ENCODE results near the gene TWIST1. TPM values are rescaled to one million over a fixed set of nuclear protein-coding genes. Genes with fewer than 3 reads are reported as not detected.

TWIST1 gene
- total RNA-seq, 2 donors from 2014 or later, result not detected

DNA sequence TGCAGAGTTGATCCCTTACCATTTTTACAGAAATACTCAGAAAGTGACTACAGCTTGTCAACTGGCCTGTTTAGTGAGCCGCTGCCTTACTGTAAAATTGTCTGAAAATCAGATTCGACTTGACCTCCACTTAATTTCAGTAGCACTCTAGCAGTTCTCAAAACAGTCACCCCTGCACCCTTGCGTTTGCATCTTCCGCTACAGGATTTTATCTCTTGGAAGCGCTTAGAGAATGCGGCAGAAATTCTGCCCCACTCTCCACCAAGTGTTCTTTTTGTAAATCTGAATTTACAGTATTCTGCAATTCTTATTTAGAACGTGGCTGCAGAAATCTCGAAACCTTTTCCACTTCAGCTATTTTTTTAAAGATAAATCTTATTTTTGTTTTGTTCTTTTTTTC lies 1.9 kb upstream of the TWIST1 start:
- ATAC-seq (no peak), DNase-seq (no peak)
- H3K4me3 Mint-ChIP-seq, result no peak overlapping the region
- H3K4me1 Mint-ChIP-seq, result peaks cover 4% of the 10 kb centered on the region
- H3K27ac Mint-ChIP-seq, result no peak overlapping the region
- peaks cover 2% of the 10 kb centered on the region for H3K36me3 Mint-ChIP-seq (ENCODE audit: low read depth)
- H3K27me3 Mint-ChIP-seq, result peaks cover 40% of the 10 kb centered on the region
- H3K9me3 ChIP-seq (ENCODE audit: control insufficient read depth, low read length, poor library complexity, severe bottlenecking), result no peaks in the 10 kb centered on the region

DNA sequence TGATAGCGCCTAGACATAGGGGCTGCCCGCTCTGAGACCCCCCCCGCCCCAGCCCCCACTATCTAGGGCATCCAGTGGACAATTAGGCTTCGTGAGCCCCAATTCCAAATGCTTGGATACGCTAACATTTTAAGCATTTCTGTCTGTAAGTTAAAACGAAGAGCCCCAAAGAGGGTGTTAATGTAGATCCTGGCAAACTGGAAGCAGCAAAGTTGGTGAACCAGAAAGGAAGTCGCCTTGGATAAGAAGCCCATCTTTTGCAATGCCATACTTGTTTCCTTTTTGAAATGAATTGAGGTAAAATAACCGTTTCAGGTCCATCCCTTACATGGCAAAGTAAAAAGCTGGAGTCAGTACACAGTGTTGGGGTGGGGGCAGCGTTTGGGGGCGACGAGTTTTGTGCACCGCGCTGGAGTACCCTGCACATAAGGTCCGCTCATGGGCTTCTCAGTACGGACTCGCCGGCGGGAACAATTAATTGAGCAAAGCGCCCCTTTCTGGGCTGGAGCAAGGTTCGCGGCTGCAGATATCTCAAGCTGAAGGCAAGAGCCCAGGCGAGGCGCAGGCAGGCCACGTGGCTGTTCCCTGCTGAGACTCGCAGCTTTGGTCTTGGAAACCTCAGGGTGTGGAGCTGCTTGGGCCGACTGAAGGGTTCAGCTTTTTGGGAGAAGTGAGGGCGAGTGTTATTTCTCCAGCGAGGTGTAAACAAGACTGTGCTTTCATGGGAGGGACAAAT lies 1.4 kb upstream of the TWIST1 start:
- DNase-seq (no peak), ATAC-seq (no peak)
- no peak overlapping the region for H3K27ac Mint-ChIP-seq
- H3K36me3 Mint-ChIP-seq (ENCODE audit: low read depth), result peaks cover 2% of the 10 kb centered on the region
- H3K4me1 Mint-ChIP-seq, result peaks cover 4% of the 10 kb centered on the region
- H3K4me3 Mint-ChIP-seq, result no peak overlapping the region
- H3K27me3 Mint-ChIP-seq, result peaks cover 45% of the 10 kb centered on the region
- H3K9me3 ChIP-seq (ENCODE audit: control insufficient read depth, low read length, poor library complexity, severe bottlenecking), result no peaks in the 10 kb centered on the region

DNA sequence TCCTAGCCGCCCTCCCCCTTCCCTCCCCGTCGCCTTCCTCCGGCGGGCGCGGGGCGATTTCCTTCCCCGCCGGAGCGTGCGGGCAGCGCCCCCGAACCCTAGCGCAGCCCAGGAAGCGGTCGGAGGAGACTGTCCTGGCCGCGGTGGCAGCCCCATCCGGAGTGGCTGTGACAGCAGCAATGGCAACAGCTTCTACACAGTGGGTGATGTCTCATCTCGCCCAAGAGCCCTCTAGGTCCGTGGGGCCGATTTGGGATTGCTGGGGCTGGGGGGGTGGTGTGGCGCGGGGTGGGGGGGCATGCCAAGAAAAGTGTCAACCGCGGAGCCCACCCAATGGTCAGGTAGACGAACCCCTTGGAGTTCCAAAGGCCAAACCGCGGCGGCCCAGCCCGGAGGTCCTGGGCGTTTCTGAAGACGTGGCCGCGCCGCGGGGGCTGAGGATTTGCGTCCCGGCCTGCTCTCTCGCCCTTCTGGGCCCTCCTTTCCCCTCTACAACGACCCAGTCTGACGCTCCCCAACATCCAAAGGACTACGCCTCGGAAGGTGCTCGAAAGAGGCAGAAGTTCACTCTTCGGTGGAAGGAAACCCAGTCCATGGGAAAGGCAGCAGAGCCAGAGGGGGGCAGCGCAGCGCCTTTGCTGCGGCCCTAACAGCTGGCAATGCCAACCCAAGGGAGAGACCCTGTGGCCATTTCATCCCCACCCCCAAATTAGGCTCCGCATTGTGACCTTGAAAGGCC lies 603 bp upstream of the TWIST1 start:
- Mint-ChIP-seq H3K36me3 (ENCODE audit: low read depth) (peaks cover 2% of the 10 kb centered on the region), H3K4me3 (peak overlapping the region; percentile 77), H3K27ac (no peak overlapping the region), H3K27me3 (peaks cover 50% of the 10 kb centered on the region), H3K4me1 (peaks cover 4% of the 10 kb centered on the region)
- no peak for DNase-seq
- no peak for ATAC-seq
- no peaks in the 10 kb centered on the region for H3K9me3 ChIP-seq (ENCODE audit: control insufficient read depth, low read length, poor library complexity, severe bottlenecking)

DNA sequence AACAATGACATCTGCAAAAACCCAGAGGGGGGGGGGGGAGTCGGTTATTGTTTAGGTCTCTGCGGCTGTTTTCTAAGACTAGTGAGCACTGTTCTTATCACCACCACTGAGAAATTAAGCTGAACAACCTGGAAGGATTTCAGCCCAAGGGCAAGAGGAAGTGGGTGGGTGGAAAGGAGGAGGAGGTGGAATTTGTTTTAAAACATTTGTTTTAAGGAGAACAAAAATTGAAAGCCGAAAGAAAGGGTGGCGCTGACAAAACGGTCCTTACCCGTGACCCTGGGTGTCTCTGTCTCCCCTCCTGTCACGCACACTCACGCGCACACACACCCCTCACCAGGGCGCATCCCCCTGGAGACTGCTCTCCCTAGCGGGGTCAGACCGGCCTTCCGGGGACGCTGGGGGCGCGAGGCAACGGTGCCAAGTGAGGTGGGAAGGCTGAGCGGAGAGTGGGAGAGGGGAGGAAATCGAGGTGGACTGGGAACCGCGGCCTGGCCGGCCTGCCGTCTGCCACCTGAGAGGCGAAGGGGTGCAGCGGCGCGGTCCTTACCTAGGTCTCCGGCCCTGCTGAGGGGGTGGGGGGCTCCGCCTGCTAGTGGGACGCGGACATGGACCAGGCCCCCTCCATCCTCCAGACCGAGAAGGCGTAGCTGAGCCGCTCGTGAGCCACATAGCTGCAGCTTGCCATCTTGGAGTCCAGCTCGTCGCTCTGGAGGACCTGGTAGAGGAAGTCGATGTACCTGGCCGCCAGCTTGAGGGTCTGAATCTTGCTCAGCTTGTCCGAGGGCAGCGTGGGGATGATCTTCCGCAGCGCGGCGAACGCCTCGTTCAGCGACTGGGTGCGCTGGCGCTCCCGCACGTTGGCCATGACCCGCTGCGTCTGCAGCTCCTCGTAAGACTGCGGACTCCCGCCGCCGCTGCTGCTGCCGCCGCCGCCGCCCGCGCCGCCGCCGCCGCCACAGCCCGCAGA lies 1.0 kb downstream of the TWIST1 start:
- ATAC-seq (no peak), DNase-seq (no peak)
- peaks cover 2% of the 10 kb centered on the region for H3K36me3 Mint-ChIP-seq (ENCODE audit: low read depth)
- H3K4me3 Mint-ChIP-seq, result peak overlapping the region; percentile 64
- H3K27ac Mint-ChIP-seq, result no peak overlapping the region
- H3K9me3 ChIP-seq (ENCODE audit: control insufficient read depth, low read length, poor library complexity, severe bottlenecking), result no peaks in the 10 kb centered on the region
- H3K4me1 Mint-ChIP-seq, result peaks cover 4% of the 10 kb centered on the region
- H3K27me3 Mint-ChIP-seq, result peaks cover 60% of the 10 kb centered on the region

DNA sequence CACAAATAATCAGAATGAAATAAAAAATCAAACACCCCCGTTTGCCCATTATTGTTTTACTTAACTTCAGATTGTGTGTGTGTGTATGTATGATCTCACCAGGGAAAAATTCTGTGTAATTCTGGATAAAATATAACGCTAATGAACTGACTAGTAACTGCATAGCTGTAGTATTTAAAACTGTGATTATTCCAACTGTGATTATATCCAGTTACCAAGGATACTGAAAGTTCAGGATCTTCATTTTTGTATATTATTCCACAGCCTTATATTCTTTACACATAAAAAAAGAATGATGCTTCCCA lies 2.9 kb downstream of the TWIST1 start:
- Mint-ChIP-seq H3K27me3 (peaks cover 69% of the 10 kb centered on the region), H3K36me3 (ENCODE audit: low read depth) (peaks cover 4% of the 10 kb centered on the region), H3K4me1 (peaks cover 4% of the 10 kb centered on the region), H3K27ac (no peak overlapping the region), H3K4me3 (no peak overlapping the region)
- ATAC-seq (no peak), DNase-seq (no peak)
- no peaks in the 10 kb centered on the region for H3K9me3 ChIP-seq (ENCODE audit: control insufficient read depth, low read length, poor library complexity, severe bottlenecking)

DNA sequence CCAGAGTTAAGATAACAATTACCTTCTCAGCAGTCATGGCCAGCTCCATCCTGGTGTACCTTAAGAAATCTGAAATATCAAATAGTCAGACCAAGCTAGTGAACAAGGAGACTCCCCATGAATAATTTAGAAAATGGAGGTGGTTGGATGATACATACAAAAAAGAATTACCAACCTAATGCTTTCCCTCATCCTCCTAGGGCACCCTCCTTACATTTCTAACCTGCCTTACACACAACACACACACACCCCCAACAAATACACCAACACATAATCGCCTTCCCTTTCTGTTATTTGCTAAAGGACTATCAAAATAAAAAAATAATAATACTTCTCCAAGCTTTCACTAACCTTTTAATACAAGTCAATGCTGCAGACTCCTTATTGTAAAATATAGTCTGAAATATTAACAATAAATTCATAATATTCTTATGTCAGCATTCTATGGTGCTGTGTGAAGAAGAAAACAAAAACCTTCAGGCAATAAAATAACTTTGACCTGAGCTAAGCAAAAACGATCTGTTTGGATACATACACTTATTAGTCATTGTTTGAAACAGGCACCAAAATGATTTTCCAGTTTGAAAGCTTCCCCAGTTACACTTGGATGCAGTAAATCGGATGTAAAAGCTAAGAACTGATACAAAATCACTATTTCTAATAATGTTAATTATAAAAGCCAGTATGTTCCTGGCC lies 3.4 kb downstream of the TWIST1 start:
- peaks cover 4% of the 10 kb centered on the region for H3K4me1 Mint-ChIP-seq

DNA sequence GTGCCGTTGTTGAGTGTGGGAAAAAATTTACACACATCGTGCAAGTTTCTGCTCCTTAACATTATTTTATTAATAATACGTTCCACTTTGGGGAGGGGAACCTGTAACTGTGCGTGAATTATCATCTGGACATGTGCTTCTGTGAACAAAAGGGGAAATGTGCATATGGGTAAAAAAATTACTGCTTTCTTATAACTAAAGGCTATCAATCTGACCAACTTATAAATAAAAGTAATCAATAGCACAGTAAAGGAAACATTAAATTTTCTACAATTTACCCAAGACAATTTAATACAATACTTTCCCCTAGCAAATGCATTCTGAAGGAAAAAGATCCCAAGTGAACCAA lies 4.5 kb downstream of the TWIST1 start:
- no peak for DNase-seq
- H3K9me3 ChIP-seq (ENCODE audit: control insufficient read depth, low read length, poor library complexity, severe bottlenecking), result no peaks in the 10 kb centered on the region
- Mint-ChIP-seq H3K4me3 (no peak overlapping the region), H3K4me1 (peaks cover 4% of the 10 kb centered on the region), H3K27ac (no peak overlapping the region), H3K36me3 (ENCODE audit: low read depth) (peaks cover 4% of the 10 kb centered on the region), H3K27me3 (peaks cover 70% of the 10 kb centered on the region)
- ATAC-seq, result no peak

More for the DNA sequence above, 3.4 kb downstream of the TWIST1 start:
- no peak overlapping the region for H3K4me3 Mint-ChIP-seq
- H3K27ac Mint-ChIP-seq, result no peak overlapping the region
- H3K9me3 ChIP-seq (ENCODE audit: control insufficient read depth, low read length, poor library complexity, severe bottlenecking), result no peaks in the 10 kb centered on the region
- DNase-seq (no peak), ATAC-seq (no peak)
- H3K36me3 Mint-ChIP-seq (ENCODE audit: low read depth), result peaks cover 4% of the 10 kb centered on the region
- peaks cover 69% of the 10 kb centered on the region for H3K27me3 Mint-ChIP-seq

DNA sequence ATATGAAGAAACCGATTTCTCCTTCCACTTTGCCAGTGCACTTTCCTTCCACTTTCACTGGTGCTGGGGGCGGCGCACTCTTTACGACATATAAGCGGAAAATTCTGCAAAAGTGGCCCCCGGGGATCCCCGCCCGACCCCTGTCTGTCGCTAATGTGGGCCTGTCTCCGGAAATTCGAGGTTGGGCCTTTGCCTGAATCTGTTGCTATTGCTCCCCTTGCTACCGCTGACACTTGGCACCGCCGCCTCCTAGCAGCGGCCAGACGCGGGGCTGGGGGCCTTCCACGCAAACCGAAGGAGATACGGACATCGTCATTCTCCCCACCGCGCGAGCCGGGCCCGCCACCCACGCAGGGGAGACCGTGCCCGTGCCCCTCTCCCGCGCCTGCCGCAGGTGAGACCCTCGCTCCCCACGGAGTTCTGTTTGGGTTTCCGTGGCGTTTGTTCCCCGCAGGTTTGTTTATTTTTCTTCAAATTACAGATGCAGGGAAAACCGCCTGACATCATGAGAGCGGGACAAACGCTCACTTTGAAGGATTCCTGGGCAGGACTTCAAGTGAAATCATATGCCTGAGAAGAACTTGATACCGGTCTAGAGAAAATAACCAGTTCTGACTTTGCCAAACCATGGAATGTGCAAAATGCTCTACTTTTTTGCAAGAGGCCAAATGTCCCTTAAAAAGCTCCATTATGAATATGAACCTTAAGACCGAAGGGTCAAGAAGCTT lies 5.0 kb downstream of the TWIST1 start:
- peaks cover 75% of the 10 kb centered on the region for H3K27me3 Mint-ChIP-seq
- peaks cover 4% of the 10 kb centered on the region for H3K36me3 Mint-ChIP-seq (ENCODE audit: low read depth)
- H3K4me3 Mint-ChIP-seq, result no peak overlapping the region
- H3K27ac Mint-ChIP-seq, result no peak overlapping the region
- DNase-seq (no peak), ATAC-seq (no peak)
- no peaks in the 10 kb centered on the region for H3K9me3 ChIP-seq (ENCODE audit: control insufficient read depth, low read length, poor library complexity, severe bottlenecking)
- peaks cover 4% of the 10 kb centered on the region for H3K4me1 Mint-ChIP-seq

DNA sequence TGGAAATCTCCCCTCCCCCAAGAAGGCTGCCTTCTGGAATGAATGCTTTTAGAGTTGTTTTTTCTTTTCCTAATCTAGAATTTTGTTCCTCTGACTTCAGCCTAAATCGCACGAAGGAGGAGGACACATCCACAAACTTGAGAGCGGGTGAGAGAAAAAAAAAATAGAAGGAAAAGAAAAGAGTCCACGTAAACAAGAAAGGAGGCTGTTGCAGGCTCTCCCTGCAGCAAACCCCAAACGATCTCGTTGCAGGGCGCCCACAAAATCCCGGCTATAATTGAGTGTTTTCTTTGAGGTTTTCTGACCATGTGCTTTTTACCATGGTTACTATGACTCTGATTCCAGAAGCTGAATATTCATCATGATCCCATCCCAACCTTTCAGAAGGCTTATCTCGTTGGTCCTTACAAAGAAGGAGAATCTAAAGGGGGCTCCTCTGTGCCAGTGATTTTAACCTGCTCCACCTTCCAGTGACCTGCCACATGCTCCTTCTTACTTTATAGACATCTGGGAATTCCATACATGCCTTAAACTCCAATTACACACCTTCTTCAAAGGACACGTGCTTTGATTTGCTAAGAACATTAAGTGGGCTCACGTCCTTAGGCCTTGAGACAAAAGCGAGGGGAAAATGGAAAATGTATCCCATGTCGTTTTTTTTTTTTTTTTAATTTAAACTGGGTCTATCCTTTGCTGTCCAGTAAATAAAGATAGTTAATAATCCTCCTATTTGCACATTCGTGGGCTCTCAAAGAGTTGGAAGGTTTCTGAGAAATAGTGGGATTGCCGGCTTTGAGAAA lies 5.8 kb downstream of the TWIST1 start:
- Mint-ChIP-seq H3K27ac (no peak overlapping the region), H3K36me3 (ENCODE audit: low read depth) (peaks cover 4% of the 10 kb centered on the region), H3K4me3 (no peak overlapping the region), H3K27me3 (peaks cover 83% of the 10 kb centered on the region), H3K4me1 (peaks cover 4% of the 10 kb centered on the region)
- no peaks in the 10 kb centered on the region for H3K9me3 ChIP-seq (ENCODE audit: control insufficient read depth, low read length, poor library complexity, severe bottlenecking)
- ATAC-seq (no peak), DNase-seq (no peak)

DNA sequence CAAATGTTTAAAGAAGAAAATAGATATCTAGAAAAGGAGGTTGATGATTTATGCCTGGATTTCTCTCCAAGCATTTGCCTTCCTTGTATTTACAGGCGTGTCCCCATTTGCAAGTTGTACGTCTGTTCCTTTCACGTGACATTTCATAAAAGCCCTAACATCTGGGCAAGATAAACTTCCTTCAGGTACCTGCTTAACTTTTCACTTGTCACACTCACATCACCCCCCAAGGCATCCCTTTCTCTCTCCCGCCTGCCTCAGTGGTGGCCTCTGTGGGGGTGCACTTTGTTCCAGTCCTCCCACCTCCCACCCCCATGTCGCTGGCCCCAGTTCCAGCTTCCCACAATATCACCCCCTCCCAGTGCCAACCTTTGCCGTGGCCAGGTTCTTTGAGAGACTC lies 6.7 kb downstream of the TWIST1 start:
- Mint-ChIP-seq H3K27ac (no peak overlapping the region), H3K27me3 (peaks cover 87% of the 10 kb centered on the region), H3K4me1 (no peaks in the 10 kb centered on the region), H3K36me3 (ENCODE audit: low read depth) (peaks cover 4% of the 10 kb centered on the region), H3K4me3 (no peak overlapping the region)
- ATAC-seq (no peak), DNase-seq (no peak)
- H3K9me3 ChIP-seq (ENCODE audit: control insufficient read depth, low read length, poor library complexity, severe bottlenecking), result no peaks in the 10 kb centered on the region

DNA sequence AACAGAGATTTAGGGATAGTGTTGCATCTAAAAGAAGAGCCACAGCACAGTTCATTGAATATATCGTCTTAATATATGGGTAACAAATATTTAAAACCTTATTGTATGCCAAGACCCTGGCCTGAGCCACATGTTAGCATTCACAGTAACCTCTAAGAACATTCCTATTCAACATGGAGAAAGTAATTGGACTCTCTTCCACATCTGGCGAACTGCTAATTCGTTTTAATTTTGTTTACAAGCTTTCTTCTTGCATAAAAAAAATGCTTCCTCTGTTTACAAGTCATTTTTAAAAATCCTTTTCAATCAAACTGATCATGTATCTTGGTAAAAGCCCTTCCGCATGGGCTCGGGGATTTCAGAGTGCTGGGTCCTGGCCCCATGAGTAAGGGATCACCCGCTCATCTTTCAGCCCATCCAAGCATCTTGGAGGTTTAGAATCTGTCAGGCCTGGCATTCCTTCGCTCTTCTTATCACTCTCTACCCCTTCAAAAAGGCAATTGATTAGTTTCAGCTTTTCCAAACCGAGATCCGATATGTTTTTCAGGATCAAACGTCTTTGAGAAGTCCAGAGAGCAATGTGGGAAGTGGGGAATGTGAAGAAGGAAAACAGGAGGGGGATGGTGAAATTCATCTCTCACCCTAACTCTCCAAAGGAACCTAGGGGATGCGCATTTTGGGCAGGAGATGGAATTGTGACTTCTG lies 7.3 kb downstream of the TWIST1 start:
- H3K4me1 Mint-ChIP-seq, result no peaks in the 10 kb centered on the region
- H3K4me3 Mint-ChIP-seq, result no peak overlapping the region
- no peaks in the 10 kb centered on the region for H3K9me3 ChIP-seq (ENCODE audit: control insufficient read depth, low read length, poor library complexity, severe bottlenecking)
- DNase-seq (no peak), ATAC-seq (no peak)
- peaks cover 4% of the 10 kb centered on the region for H3K36me3 Mint-ChIP-seq (ENCODE audit: low read depth)
- H3K27ac Mint-ChIP-seq, result no peak overlapping the region
- peaks cover 91% of the 10 kb centered on the region for H3K27me3 Mint-ChIP-seq

All from T-helper 17 cell (primary cell).